Heart left ventricle (tissue), 13 donors: ENCODE measurements around the gene NTMT1.

Experiments used
- POLR2A ChIP-seq, 2 donors: fragments of 450-650 bp; IDR thresholded peaks; one replicate each; pipeline ENCODE4 v1.6.1; 2017; ENCODE audit warnings: antibody characterized with exemption in 2 of 2, mild to moderate bottlenecking in 2 of 2, moderate library complexity in 2 of 2
- TF ChIP-seq, protein P1 (sequence below), 12 donors: fragments of 200-600 bp; sonication (generic) in 4 of 12; IDR thresholded peaks; one replicate each; pipeline versions ENCODE4 v1.5.0 to v1.8.0; 2018 to 2022; ENCODE audit warnings: antibody characterized with exemption in 12 of 12, mild to moderate bottlenecking in 5 of 12
- donor health status: ischemic (EF 13 %, LVEDD 7.1; RV severe dilation, severe dysfunction).
- donor health status: DM: no; HTN: yes; CAD: no.
- donor health status: DM: no; HTN: no; CAD: no.
- donor health status: ischemic (EF 25% LVEDD 6.9; RV normal size, moderate dysfunction).
- donor health status: ischemic (EF 25% LVEDD 5.7; RV mildly dilated, moderate dysfunction).
- donor health status: ischemic (EF 35%, LVEDD 5.7; RV mildly dilated, moderate dysfunction).
- donor health status: nonischemic (EF 11% LVEDD 7.7; RV severe dilation, severe dysfunction).
- donor health status: DM: yes; HTN: yes; CAD: no.
- donor health status: PGD.
- donor health status: ischemic (EF 29% LVEDD 5.4; RV normal size, mild dysfunction).
- donor health status: nonischemic (EF 23%, LVEDD 6.1; RV moderate dilation, normal function).

DNA sequence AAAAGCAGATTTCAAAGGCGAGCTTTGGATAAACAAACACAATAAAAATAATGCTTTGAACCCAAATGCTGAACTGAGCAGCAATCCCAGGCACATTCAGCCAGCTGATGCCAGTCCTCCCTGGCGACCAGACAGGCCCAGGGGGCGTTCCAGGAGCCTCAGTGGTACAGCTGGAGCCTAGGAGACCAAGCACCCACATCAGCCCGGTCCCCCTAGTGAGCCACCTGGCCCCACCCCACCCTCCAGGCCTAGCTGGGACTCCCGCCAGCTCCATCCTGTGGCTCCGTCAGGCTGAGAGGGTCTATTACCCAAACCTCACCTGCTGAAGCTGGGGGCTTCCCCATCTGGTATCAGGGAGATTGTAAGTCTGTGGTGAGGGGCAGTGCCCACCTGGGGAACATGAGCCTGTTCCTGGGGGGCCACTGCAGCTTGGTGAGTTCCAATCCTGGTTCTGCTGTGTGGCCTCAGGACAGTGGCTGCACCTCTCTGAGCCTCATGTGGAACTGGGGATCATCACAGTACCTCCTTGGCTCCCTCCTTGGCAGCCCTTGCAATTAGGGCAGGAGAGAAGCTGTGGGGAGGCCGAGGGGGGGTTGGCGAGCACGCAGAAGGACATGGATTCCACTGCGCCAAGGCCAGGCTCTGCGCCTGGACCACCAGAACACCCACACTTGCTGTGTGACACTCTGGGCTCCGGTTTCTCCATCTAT, 21.8 kb upstream of the NTMT1 start:
- TF ChIP-seq, protein P1, sequence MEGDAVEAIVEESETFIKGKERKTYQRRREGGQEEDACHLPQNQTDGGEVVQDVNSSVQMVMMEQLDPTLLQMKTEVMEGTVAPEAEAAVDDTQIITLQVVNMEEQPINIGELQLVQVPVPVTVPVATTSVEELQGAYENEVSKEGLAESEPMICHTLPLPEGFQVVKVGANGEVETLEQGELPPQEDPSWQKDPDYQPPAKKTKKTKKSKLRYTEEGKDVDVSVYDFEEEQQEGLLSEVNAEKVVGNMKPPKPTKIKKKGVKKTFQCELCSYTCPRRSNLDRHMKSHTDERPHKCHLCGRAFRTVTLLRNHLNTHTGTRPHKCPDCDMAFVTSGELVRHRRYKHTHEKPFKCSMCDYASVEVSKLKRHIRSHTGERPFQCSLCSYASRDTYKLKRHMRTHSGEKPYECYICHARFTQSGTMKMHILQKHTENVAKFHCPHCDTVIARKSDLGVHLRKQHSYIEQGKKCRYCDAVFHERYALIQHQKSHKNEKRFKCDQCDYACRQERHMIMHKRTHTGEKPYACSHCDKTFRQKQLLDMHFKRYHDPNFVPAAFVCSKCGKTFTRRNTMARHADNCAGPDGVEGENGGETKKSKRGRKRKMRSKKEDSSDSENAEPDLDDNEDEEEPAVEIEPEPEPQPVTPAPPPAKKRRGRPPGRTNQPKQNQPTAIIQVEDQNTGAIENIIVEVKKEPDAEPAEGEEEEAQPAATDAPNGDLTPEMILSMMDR (IDR thresholded peaks at IDR 0.05), result no peak
- no peak for TF ChIP-seq POLR2A (IDR thresholded peaks at IDR 0.05)
